HG02938 (cell line): ENCODE data around the gene PLEKHG7.
A peak's percentile ranks its signal among the peaks of the same experiment; 100 is the strongest.
"Not testable (repeated sequence)": the region's sequence is repeated elsewhere in the genome, so short reads cannot be mapped to it uniquely, and the experiment has no call there.

Experiments used
- ATAC-seq: cut with Tn5 transposase; IDR thresholded peaks from one replicate; pipeline ENCODE4 v1.9.1; 2021; ENCODE audit warnings: mild to moderate bottlenecking, moderate library complexity; ENCODE audit not compliant: unreplicated experiment

The PLEKHG7 gene

DNA sequence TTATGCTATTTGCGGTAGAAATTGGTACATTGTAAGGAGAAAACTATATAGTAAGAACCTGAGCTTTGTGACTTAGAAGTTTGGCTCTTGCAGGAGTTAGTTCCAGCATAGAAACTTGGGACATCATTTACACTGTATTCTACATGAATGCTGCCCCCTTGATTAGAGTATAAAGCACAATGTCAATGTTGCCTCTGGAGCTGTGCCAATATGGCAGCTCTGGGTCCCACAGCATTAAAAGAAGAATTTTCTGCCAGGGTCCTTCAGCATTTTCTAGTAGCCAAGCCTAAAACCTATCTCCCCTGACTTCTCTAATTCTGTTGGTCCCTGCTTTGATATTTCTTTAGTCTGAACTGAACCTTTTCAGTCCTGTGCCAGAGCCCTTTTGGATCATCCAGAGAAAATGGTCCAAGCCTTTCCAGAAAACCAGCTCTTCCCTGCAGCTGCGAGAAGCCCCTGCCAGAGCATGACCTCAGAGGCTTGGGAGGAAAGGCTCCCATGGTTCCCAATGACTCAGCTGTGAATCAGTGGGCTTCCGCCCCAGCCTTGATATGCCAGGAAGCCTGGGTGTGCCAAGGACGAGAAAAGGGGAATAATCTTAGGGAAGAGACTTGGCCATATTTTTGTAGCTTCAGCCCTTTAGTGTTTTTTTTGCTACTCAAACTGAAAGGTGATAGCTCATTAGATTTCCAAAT, 43.2 kb downstream of the PLEKHG7 start:
- ATAC-seq = no peak

GRCh38 chr12:92747151-92747550, 44.4 kb downstream of the PLEKHG7 start:
- no peak for ATAC-seq

DNA sequence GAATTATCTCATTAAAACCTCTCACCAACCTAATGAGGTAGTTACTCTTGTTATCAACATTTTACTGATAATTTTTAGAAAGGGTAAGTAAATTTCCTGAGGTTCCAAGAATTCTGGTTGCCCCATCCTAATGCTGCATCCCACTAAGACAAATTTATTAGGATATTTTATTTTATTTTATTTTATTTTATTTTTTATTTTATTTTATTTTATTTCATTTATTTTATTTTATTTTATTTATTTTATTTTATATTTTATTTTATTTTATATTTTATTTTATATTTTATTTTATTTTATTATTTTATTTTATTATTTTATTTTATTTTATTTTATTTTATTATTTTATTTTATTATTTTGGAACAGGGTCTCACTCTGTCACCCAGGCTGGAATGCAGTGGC, 46.9 kb downstream of the PLEKHG7 start:
- ATAC-seq = not testable (repeated sequence)

DNA sequence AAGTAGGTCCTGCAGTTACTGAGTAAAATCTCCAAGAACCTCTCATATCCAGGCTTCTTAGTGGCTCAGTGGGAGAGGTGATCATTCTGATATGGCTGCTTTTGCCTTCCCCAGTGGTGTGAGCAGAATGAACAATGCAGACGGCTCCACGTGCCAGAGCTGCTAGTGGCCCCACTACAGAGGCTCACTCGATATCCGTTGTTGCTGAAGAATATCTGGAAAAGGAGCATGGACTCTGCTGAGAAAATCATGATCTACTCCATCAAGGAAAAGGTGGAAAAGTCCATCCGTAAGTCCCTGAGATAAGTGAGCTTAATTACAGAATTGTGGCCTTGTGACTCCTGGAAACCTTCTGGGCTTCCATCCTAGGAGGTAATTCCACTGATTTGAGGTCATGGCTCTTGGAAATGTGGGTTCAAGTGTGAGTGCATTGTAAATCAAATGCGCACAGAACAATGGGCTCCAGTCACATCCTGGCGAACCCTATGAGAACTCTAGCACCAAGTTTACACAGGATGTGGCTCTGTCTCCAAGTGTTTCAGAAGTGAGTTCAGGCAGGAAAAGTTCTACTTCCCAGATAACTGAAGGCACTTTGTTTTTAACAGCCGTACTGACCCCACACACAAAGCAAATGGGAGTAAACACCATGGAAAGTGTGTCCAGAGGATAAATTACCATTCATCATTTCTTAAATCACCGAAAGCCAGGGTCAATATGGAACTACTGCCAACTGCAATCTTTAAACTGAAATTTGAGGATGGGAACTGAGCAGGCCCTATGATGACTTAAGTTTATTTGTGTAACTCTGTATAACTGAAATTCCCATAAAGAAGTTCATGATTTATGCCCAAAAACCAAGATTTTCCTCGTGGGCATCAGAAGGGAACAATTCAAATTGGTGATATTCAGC, 51.4 kb downstream of the PLEKHG7 start:
- ATAC-seq = no peak

GRCh38 chr12:92756898-92757596, 54.3 kb downstream of the PLEKHG7 start:
- ATAC-seq = no peak

DNA sequence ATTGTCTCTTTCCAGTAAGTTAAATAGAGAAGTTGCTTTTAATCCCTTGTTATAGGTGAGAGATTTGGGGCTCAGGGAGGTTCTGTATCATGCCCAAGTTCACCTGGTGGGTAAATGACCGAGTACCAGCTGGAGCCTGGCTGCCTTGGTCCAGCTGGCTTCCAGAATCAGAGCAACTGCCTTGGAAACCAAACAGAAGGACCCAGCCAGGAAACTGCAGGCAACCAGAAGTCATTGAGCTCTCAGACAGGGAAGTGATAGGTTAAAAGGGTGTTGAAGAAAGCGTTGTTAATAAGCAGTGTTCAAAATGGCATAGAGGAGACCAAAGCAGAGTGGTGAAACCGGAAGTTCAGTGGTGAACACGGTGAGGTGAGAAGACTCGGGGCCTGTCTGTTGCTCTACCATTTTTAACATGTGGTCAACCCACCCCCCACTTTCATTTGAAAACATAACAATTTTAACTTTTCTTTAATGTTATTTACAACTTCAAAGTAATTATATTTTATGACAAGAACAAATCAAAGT, 54.9 kb downstream of the PLEKHG7 start:
- no peak for ATAC-seq

DNA sequence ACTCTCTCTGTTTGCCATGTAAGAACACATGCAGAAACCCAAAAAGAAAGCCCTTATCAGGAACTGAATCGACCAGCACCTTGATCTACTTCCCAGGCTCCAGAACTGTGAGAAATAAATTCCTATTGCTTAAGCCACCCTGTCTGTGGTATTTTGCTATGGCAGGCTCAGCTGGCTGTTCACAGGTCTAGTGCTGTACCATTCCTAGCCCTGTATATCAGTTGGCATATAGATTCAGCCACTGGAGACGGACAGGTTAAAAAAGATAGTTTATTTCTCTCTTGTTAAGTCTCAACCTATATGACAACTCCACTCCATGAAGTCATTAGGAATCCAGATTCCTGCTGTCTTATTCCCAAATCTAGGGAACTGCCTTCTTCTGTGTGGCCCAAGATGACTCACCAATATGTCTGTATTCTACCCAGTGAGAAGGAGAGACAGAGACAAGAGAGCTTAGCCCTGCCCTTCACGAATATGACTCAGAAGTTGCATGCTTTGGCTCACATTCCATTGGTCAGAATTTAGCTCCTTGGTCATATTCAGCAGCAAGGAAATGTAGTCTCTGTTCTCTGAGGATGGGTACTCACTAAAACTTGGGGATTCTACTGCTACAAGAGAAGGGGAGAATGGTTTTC, 57.0 kb downstream of the PLEKHG7 start:
- no peak for ATAC-seq

GRCh38 chr12:92762773-92763172, 60.0 kb downstream of the PLEKHG7 start:
- no peak for ATAC-seq

DNA sequence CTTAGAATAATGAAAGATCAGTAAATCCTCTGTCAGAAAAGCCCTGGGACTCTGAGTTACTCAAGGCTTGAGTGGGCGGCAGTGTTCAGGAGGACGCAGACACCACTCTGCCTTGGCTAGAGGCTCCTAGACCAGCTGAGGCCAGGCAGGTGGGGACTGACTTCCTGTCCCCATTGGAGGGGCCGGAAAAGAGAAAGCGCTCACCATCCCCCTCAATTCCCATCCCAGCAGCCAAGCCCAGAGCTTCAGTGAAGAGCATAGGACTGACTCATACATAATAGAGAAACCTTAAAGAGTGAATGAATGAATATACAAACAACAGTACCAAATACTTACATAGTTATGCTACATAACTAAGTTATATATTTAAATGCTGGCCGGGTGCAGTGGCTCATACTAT, 62.0 kb downstream of the PLEKHG7 start:
- no peak for ATAC-seq

GRCh38 chr12:92765871-92766270, 63.1 kb downstream of the PLEKHG7 start:
- no peak for ATAC-seq

- ATAC-seq = peak; percentile 81
Observed at GRCh38 chr12:92769124-92769901, 66.5 kb downstream of the PLEKHG7 start.

DNA sequence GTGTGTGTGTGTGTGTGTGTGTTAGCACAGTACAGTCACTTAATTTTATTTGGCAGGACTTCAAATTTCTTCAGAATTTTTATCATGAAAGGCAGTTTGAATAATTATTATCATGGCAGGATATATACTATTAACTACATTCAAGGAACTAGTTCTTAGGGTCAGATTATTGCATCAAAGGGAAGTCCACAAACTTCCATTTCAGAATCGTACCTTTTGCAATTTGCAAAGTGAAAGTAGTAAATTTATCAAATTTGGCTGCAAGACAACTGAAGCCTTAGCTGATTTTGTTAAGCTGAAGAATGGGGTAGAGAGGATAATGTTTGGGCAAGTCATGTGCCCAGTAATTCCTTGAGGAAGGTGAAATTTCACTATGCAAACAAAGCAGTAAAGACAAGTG, 68.2 kb downstream of the PLEKHG7 start:
- ATAC-seq = no peak

DNA sequence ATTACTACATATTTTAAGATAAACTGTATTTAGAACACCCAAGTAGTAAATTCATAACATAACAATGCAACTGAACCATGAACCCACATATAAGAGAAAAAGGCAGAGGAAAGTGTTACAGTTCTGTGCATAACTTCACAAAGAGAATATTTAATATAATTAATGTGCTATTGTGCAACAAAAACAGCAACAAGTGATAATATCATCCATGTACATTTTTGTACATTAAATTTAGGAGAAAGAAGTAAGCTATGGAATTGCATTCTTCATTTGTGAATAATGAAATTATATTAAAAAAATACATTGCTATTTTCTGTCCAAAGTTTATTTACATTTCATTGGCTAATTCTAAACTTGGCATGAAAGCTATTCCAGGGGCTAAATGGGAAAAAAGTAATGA, 72.6 kb downstream of the PLEKHG7 start:
- ATAC-seq = no peak

DNA sequence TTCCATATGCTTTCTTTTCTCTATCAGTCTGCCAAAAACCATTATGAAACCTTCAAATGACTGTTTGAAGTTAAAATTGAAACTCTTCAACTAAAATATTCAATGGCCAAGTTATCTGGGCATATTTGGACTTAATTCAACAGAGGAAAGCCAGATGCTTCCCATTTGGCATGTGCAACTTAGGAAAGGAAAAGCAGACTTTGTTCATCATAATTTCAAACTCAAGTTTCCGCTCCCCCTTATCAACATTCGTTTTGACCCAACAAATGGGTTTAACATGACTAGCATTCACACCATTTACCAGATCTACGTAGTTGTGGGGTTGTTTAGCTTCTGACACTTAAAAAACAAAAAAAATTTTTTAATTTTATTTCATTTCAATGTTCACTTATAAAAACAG, 75.7 kb downstream of the PLEKHG7 start:
- ATAC-seq = no peak

- no peak for ATAC-seq
Observed at GRCh38 chr12:92779902-92780301, 77.1 kb downstream of the PLEKHG7 start.

GRCh38 chr12:92784356-92784755, 81.6 kb downstream of the PLEKHG7 start:
- ATAC-seq = no peak

DNA sequence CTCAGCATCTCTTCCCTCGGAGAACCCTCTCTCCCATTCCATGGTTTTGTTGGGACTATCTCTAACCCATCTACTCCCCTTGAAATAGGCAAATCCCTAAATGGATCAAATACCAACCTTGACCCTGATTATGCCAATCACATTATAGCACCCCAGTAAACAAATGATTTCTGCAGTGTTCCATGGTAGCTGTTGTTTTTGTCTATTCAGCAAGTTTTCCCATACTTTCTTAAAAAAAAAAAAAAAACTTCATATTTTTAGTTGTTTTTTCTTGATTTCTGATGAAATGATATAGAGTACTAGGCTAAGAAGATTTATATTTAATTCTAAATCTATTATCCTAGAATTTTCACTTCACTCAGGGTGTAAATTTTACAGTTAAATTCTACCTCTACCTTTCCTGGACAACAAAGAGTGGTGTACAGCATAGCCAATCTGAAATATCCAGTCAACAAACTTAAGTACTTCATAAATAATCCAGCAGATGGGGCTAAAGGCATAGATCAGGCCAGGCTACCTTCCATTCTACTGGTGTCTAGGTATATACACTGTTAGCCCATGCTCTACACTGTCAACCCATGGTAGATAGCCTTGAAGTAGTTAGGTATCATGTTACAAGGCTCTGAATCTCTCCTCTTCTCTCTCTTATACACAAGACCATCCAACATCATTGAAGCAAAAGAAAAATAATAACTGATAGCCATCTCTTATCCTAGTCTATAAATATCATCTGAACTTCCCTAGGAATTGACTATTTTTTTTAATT, 82.2 kb downstream of the PLEKHG7 start:
- peak; percentile 98 for ATAC-seq

GRCh38 chr12:92785563-92785950, 82.8 kb downstream of the PLEKHG7 start:
- ATAC-seq = no peak

- ATAC-seq = no peak
Observed at GRCh38 chr12:92786045-92786444, 83.3 kb downstream of the PLEKHG7 start.
